HEK293 (cell line): Measurements from ENCODE around the gene PPP6R1.

ENCODE experiments used
- CTCF ChIA-PET: fragments of 350-600 bp; formaldehyde crosslinking; extraction: SDS; loops from one replicate; lab custom pipeline; 2021; ENCODE audit warnings: antibody characterized with exemption; lab: Yijun Ruan, JAX
- POLR2A ChIA-PET: fragments of 300-600 bp; formaldehyde crosslinking; extraction: SDS; loops from one replicate; lab custom pipeline; 2020; ENCODE audit warnings: antibody characterized with exemption, inconsistent platforms; lab: Yijun Ruan, JAX
- H3K27ac ChIP-seq: fragments of 200-500 bp; sonication (Bioruptor generic); 2 replicates; pipeline ENCODE4 v1.5.1; 2014; ENCODE audit warnings: low read depth, low read length, control low read depth, inconsistent platforms; ENCODE audit errors: extremely low read depth
- H3K36me3 ChIP-seq, 2 experiments: fragments of 200-500 bp in 1 of 2; sonication (Bioruptor generic) in 1 of 2; 1 replicate in 1 of 2; 2 replicates in 1 of 2; pipeline ENCODE4 v1.5.1; 2014 to 2017; ENCODE audit warnings: inconsistent platforms in 2 of 2, low read length in 2 of 2; ENCODE audit not compliant: control insufficient read depth in 2 of 2, insufficient read depth in 1 of 2
- H3K4me1 ChIP-seq: fragments of 200-500 bp; sonication (Bioruptor generic); 2 replicates; pipeline ENCODE4 v1.5.1; 2014; ENCODE audit warnings: mild to moderate bottlenecking, low read length, inconsistent platforms; ENCODE audit not compliant: control insufficient read depth, insufficient read depth
- H3K4me3 ChIP-seq: 2 replicates; pipeline ENCODE4 v1.5.1; 2011; ENCODE audit warnings: low read depth, mild to moderate bottlenecking, control low read depth, low read length, moderate library complexity
- H3K9me3 ChIP-seq: fragments of 200-500 bp; sonication (Bioruptor generic); 2 replicates; pipeline ENCODE4 v1.5.1; 2014; ENCODE audit warnings: low read depth, low read length, inconsistent platforms; ENCODE audit not compliant: control insufficient read depth, insufficient read depth
- GLI4 ChIP-seq: fragments of 450-650 bp; formaldehyde crosslinking; IDR thresholded peaks from 2 replicates; pipeline ENCODE4 v1.5.1; 2016; ENCODE audit warnings: missing biosample characterization, missing genetic modification characterization
- GLIS1 ChIP-seq: fragments of 450-650 bp; formaldehyde crosslinking; IDR thresholded peaks from 2 replicates; pipeline ENCODE4 v1.5.1; 2016; ENCODE audit warnings: missing biosample characterization, missing genetic modification characterization
- IKZF3 ChIP-seq: fragments of 450-650 bp; IDR thresholded peaks from 2 replicates; pipeline ENCODE4 v1.5.0; 2018; ENCODE audit warnings: missing biosample characterization, mild to moderate bottlenecking, missing genetic modification characterization, moderate library complexity
- PRDM1 ChIP-seq: fragments of 450-650 bp; formaldehyde crosslinking; IDR thresholded peaks from 2 replicates; pipeline ENCODE4; 2016; ENCODE audit warnings: missing biosample characterization, missing genetic modification characterization
- RBAK ChIP-seq: fragments of 450-650 bp; formaldehyde crosslinking; IDR thresholded peaks from 2 replicates; pipeline ENCODE4 v1.5.1; 2016; ENCODE audit warnings: missing biosample characterization, missing genetic modification characterization
- ZNF211 ChIP-seq: fragments of 450-650 bp; formaldehyde crosslinking; IDR thresholded peaks from 2 replicates; pipeline ENCODE4 v1.5.1; 2016; ENCODE audit warnings: low read depth, missing biosample characterization, missing genetic modification characterization
- ZNF248 ChIP-seq: fragments of 450-650 bp; formaldehyde crosslinking; IDR thresholded peaks from 2 replicates; pipeline ENCODE4 v1.5.1; 2017; ENCODE audit warnings: missing biosample characterization, missing genetic modification characterization
- ZNF350 ChIP-seq: fragments of 450-650 bp; formaldehyde crosslinking; IDR thresholded peaks from 2 replicates; pipeline ENCODE4 v1.5.0; 2017; ENCODE audit warnings: missing biosample characterization, mild to moderate bottlenecking, missing genetic modification characterization
- ZNF555 ChIP-seq: fragments of 450-650 bp; formaldehyde crosslinking; conservative IDR thresholded peaks from 2 replicates; pipeline ENCODE4 v1.5.1; 2017; ENCODE audit warnings: missing biosample characterization, mild to moderate bottlenecking, missing genetic modification characterization, inconsistent platforms
- ZNF558 ChIP-seq: fragments of 450-650 bp; formaldehyde crosslinking; IDR thresholded peaks from 2 replicates; pipeline ENCODE4 v1.5.1; 2016; ENCODE audit warnings: missing biosample characterization, missing genetic modification characterization
- ZNF571 ChIP-seq: fragments of 450-650 bp; formaldehyde crosslinking; IDR thresholded peaks from 2 replicates; pipeline ENCODE4 v1.5.0; 2017; ENCODE audit warnings: missing biosample characterization, missing genetic modification characterization
- TF ChIP-seq, protein P1 (sequence below): fragments of 450-650 bp; formaldehyde crosslinking; IDR thresholded peaks from 2 replicates; pipeline ENCODE4 v1.5.1; 2016; ENCODE audit warnings: missing biosample characterization, missing genetic modification characterization
- TF ChIP-seq, protein P2 (sequence below): fragments of 450-650 bp; IDR thresholded peaks from 2 replicates; pipeline ENCODE4 v1.5.1; 2018; ENCODE audit warnings: missing biosample characterization, missing genetic modification characterization
- TF ChIP-seq, protein P3 (sequence below): fragments of 450-650 bp; formaldehyde crosslinking; IDR thresholded peaks from 2 replicates; pipeline ENCODE4 v1.5.1; 2016; ENCODE audit warnings: missing biosample characterization, missing genetic modification characterization
- TF ChIP-seq, protein P4 (sequence below): fragments of 450-650 bp; formaldehyde crosslinking; IDR thresholded peaks from 2 replicates; pipeline ENCODE4 v1.5.1; 2016; ENCODE audit warnings: missing biosample characterization, missing genetic modification characterization
- TF ChIP-seq, protein P5 (sequence below): fragments of 450-650 bp; formaldehyde crosslinking; IDR thresholded peaks from 2 replicates; pipeline ENCODE4 v1.5.1; 2016; ENCODE audit warnings: missing biosample characterization, missing genetic modification characterization
- TF ChIP-seq, protein P6 (sequence below): fragments of 450-650 bp; formaldehyde crosslinking; IDR thresholded peaks from 2 replicates; pipeline ENCODE4 v1.5.0; 2017; ENCODE audit warnings: missing biosample characterization, missing genetic modification characterization, borderline replicate concordance

Gene PPP6R1

DNA sequence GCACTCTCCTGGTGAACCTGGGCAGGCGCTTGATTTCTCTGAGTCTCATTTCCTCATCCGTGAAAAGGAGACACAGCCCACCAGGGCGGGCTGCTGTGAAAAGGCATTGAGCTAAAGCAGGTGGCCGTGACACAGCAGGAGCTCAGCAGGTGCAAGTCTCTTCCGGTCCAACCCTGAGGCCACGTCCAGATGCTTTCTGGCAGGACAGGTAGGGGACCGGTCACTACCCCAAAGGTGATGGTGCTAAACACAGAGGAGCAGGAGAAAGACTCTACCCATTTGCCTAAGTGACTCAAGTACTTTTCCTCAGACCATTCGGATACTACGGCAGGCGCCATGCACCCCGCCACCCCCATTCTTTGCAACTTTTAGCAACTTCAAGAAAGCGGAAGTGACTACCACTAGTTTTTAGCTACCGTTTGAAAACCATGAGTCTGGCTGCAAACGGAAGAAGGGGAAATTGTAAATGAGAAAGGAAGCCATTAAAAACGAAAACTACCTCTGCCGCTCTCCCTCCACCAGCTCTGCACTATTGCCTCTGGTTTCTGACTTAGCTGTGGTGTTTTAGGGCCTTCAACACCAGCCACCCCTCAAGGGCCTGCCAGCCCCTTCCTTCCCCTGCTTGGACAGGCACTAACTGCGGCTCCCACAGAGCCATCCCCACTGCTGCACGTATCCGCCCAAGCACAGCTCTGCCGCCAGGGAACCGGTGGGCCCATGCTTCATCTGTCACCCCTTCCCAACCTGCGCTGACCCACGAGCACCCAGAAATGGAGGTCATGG, 4.8 kb downstream of the PPP6R1 start:
- H3K36me3 ChIP-seq, result peaks cover 0 to 44% of the 10 kb centered on the region in 2 experiments; a peak in 2 of 3 replicates
- TF ChIP-seq ZNF558 (tag by site-specific recombination) (no peak), GLI4 (tag by site-specific recombination) (no peak), PRDM1 (tag by site-specific recombination) (peak; percentile 27; the same call in 1 of the 2 replicates)
- TF ChIP-seq, protein P1, sequence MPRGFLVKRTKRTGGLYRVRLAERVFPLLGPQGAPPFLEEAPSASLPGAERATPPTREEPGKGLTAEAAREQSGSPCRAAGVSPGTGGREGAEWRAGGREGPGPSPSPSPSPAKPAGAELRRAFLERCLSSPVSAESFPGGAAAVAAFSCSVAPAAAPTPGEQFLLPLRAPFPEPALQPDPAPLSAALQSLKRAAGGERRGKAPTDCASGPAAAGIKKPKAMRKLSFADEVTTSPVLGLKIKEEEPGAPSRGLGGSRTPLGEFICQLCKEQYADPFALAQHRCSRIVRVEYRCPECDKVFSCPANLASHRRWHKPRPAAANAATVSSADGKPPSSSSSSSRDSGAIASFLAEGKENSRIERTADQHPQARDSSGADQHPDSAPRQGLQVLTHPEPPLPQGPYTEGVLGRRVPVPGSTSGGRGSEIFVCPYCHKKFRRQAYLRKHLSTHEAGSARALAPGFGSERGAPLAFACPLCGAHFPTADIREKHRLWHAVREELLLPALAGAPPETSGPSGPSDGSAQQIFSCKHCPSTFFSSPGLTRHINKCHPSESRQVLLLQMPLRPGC (tag by site-specific recombination), result no peak
- TF ChIP-seq, protein P2, sequence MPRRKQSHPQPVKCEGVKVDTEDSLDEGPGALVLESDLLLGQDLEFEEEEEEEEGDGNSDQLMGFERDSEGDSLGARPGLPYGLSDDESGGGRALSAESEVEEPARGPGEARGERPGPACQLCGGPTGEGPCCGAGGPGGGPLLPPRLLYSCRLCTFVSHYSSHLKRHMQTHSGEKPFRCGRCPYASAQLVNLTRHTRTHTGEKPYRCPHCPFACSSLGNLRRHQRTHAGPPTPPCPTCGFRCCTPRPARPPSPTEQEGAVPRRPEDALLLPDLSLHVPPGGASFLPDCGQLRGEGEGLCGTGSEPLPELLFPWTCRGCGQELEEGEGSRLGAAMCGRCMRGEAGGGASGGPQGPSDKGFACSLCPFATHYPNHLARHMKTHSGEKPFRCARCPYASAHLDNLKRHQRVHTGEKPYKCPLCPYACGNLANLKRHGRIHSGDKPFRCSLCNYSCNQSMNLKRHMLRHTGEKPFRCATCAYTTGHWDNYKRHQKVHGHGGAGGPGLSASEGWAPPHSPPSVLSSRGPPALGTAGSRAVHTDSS (tag by site-specific recombination), result no peak
- ChIA-PET CTCF (interaction anchor here (0.9 to 1.3 kb wide), 3 partner anchors 18 to 47 kb away, joined by 3 to 6 read pairs (median 4); no protein-coding TSS in a partner anchor), POLR2A (no interaction called here)
- H3K27ac ChIP-seq, result no peak overlapping the region
- H3K9me3 ChIP-seq, result no peaks in the 10 kb centered on the region
- H3K4me1 ChIP-seq, result peaks cover 21% of the 10 kb centered on the region
- no peak overlapping the region for H3K4me3 ChIP-seq

DNA sequence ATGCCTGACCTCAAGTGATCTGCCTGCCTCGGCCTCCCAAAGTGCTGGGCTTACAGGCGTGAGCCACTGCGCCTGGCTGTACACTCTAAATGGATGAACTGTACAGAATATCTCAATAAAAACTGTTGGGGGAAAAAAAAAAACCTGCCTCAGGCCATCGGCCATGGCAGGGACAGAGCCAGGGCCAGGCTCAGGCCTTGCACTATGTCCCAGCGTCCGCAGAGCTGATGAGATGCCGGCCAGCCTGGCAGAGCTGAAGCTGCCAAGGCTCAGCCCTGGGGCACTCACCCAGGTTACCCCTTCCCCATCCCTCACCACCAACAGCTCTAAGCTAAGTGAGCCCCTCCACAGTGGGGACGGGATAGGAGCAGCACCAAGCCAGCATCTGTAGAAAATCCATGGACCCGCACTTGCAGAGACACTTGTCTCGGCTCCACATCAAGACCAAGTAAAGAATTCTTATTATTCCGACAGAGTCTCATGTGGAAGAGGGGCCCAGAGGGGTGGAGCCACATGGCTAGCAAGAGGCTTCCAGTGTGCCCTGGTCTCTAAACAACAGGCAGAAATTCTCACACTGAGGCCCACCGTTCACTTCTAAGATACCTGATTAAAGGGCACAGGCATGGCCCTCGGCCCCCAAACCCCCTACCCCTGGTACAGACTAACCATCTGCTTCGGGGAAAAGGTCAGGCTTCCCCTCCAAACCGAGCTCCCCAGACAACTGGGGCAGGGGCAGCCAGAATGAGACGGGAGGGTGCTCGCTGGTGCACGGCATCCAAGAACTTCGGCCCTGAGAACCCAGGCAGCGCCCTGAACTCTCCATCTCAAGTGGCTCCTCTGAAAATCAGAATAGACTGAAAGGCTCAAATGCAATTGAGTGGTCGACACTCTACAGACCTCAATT, 5.8 kb downstream of the PPP6R1 start:
- POLR2A ChIA-PET, result interaction anchor here (0.7 kb wide), 1 partner anchor 36 kb away, joined by 10 read pairs; no protein-coding TSS in a partner anchor
- Histone ChIP-seq H3K4me3 (no peak overlapping the region), H3K4me1 (peaks cover 21% of the 10 kb centered on the region), H3K9me3 (no peaks in the 10 kb centered on the region), H3K27ac (no peak overlapping the region), H3K36me3 (peaks cover 0 to 49% of the 10 kb centered on the region in 2 experiments; a peak in 2 of 3 replicates)
- CTCF ChIA-PET, result interaction anchor here (1.0 kb wide), 1 partner anchor 93 kb away, joined by 3 read pairs; no protein-coding TSS in a partner anchor
- no peak for TF ChIP-seq ZNF350
- no peak for TF ChIP-seq GLIS1 (tag by site-specific recombination)
- no peak for TF ChIP-seq ZNF211 (tag by site-specific recombination)
- TF ChIP-seq, protein P3, sequence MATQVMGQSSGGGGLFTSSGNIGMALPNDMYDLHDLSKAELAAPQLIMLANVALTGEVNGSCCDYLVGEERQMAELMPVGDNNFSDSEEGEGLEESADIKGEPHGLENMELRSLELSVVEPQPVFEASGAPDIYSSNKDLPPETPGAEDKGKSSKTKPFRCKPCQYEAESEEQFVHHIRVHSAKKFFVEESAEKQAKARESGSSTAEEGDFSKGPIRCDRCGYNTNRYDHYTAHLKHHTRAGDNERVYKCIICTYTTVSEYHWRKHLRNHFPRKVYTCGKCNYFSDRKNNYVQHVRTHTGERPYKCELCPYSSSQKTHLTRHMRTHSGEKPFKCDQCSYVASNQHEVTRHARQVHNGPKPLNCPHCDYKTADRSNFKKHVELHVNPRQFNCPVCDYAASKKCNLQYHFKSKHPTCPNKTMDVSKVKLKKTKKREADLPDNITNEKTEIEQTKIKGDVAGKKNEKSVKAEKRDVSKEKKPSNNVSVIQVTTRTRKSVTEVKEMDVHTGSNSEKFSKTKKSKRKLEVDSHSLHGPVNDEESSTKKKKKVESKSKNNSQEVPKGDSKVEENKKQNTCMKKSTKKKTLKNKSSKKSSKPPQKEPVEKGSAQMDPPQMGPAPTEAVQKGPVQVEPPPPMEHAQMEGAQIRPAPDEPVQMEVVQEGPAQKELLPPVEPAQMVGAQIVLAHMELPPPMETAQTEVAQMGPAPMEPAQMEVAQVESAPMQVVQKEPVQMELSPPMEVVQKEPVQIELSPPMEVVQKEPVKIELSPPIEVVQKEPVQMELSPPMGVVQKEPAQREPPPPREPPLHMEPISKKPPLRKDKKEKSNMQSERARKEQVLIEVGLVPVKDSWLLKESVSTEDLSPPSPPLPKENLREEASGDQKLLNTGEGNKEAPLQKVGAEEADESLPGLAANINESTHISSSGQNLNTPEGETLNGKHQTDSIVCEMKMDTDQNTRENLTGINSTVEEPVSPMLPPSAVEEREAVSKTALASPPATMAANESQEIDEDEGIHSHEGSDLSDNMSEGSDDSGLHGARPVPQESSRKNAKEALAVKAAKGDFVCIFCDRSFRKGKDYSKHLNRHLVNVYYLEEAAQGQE (tag by site-specific recombination), result no peak
- TF ChIP-seq, protein P4, sequence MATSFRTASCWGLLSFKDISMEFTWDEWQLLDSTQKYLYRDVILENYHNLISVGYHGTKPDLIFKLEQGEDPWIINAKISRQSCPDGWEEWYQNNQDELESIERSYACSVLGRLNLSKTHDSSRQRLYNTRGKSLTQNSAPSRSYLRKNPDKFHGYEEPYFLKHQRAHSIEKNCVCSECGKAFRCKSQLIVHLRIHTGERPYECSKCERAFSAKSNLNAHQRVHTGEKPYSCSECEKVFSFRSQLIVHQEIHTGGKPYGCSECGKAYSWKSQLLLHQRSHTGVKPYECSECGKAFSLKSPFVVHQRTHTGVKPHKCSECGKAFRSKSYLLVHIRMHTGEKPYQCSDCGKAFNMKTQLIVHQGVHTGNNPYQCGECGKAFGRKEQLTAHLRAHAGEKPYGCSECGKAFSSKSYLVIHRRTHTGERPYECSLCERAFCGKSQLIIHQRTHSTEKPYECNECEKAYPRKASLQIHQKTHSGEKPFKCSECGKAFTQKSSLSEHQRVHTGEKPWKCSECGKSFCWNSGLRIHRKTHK (tag by site-specific recombination), result no peak
- TF ChIP-seq ZNF555 (tag by site-specific recombination), result no peak
- TF ChIP-seq IKZF3 (tag by site-specific recombination), result no peak
- TF ChIP-seq, protein P5, sequence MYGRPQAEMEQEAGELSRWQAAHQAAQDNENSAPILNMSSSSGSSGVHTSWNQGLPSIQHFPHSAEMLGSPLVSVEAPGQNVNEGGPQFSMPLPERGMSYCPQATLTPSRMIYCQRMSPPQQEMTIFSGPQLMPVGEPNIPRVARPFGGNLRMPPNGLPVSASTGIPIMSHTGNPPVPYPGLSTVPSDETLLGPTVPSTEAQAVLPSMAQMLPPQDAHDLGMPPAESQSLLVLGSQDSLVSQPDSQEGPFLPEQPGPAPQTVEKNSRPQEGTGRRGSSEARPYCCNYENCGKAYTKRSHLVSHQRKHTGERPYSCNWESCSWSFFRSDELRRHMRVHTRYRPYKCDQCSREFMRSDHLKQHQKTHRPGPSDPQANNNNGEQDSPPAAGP (tag by site-specific recombination), result no peak
- TF ChIP-seq RBAK, result no peak
- TF ChIP-seq ZNF571, result no peak
- TF ChIP-seq ZNF248 (tag by site-specific recombination), result no peak
- TF ChIP-seq, protein P6, sequence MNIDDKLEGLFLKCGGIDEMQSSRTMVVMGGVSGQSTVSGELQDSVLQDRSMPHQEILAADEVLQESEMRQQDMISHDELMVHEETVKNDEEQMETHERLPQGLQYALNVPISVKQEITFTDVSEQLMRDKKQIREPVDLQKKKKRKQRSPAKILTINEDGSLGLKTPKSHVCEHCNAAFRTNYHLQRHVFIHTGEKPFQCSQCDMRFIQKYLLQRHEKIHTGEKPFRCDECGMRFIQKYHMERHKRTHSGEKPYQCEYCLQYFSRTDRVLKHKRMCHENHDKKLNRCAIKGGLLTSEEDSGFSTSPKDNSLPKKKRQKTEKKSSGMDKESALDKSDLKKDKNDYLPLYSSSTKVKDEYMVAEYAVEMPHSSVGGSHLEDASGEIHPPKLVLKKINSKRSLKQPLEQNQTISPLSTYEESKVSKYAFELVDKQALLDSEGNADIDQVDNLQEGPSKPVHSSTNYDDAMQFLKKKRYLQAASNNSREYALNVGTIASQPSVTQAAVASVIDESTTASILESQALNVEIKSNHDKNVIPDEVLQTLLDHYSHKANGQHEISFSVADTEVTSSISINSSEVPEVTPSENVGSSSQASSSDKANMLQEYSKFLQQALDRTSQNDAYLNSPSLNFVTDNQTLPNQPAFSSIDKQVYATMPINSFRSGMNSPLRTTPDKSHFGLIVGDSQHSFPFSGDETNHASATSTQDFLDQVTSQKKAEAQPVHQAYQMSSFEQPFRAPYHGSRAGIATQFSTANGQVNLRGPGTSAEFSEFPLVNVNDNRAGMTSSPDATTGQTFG, result no peak
